G401.6 (cell line): Measurements from ENCODE around the gene TRIM16.
A peak's percentile ranks its signal among the peaks of the same experiment; 100 is the strongest.
"Not testable (repeated sequence)": the region's sequence is repeated elsewhere in the genome, so short reads cannot be mapped to it uniquely, and the experiment has no call there.

Experiments used
- FAIRE-seq: peaks from 2 replicates; lab custom pipeline; 2012; peaks lifted over from hg19 to GRCh38; lab: Jason Lieb, UNC

Gene TRIM16

GRCh38 chr17:15683824-15684478, at the start of gene TRIM16:
TRIM16 (minus strand) TSS chr17:15684311; CDS start chr17:15651609, 32,702 bp downstream.
- not testable (repeated sequence) for FAIRE-seq

GRCh38 chr17:15733174-15733789, 49.2 kb upstream of the TRIM16 start:
- FAIRE-seq = not testable (repeated sequence)

- FAIRE-seq = not testable (repeated sequence)
These were observed 47.8 kb upstream of the TRIM16 start, which contains the start of gene TBC1D26 for GRCh38 chr17:15731900-15732299. TBC1D26 (plus strand) TSS chr17:15732283; CDS start chr17:15735349, 3,066 bp downstream.

- FAIRE-seq = not testable (repeated sequence)
These were observed 46.4 kb upstream of the TRIM16 start for GRCh38 chr17:15730535-15730934.

- FAIRE-seq = not testable (repeated sequence)
These were observed 32.8 kb upstream of the TRIM16 start for GRCh38 chr17:15716601-15717563.

GRCh38 chr17:15708879-15709278, 24.8 kb upstream of the TRIM16 start:
- peak; percentile 8 for FAIRE-seq

- not testable (repeated sequence) for FAIRE-seq
These were observed 20.7 kb upstream of the TRIM16 start for GRCh38 chr17:15704813-15705212.

GRCh38 chr17:15704239-15704638, 20.1 kb upstream of the TRIM16 start:
- FAIRE-seq = not testable (repeated sequence)

- not testable (repeated sequence) for FAIRE-seq
These were observed 15.8 kb upstream of the TRIM16 start for GRCh38 chr17:15699937-15700336.

GRCh38 chr17:15699413-15699924, 15.4 kb upstream of the TRIM16 start, which contains the start of gene ZNF286A:
ZNF286A (plus strand) TSS chr17:15699752; CDS start chr17:15700330, 578 bp downstream.
- peak; percentile 96 for FAIRE-seq

- not testable (repeated sequence) for FAIRE-seq
These were observed 14.9 kb upstream of the TRIM16 start for GRCh38 chr17:15698967-15699366.

- not testable (repeated sequence) for FAIRE-seq
These were observed 3.4 kb upstream of the TRIM16 start for GRCh38 chr17:15687494-15687893.

- FAIRE-seq = not testable (repeated sequence)
These were observed 976 bp downstream of the TRIM16 start for GRCh38 chr17:15683135-15683534.

- FAIRE-seq = not testable (repeated sequence)
These were observed 8.1 kb downstream of the TRIM16 start for GRCh38 chr17:15675991-15676390.

GRCh38 chr17:15674640-15675039, 9.5 kb downstream of the TRIM16 start:
- FAIRE-seq = not testable (repeated sequence)

- FAIRE-seq = not testable (repeated sequence)
These were observed 14.6 kb downstream of the TRIM16 start for GRCh38 chr17:15669526-15669925.

GRCh38 chr17:15663691-15664090, 20.4 kb downstream of the TRIM16 start:
- no peak for FAIRE-seq

- FAIRE-seq = no peak
These were observed 20.9 kb downstream of the TRIM16 start for GRCh38 chr17:15663176-15663575.

- no peak for FAIRE-seq
These were observed 21.4 kb downstream of the TRIM16 start for GRCh38 chr17:15662681-15663080.

- FAIRE-seq = no peak
These were observed 24.0 kb downstream of the TRIM16 start for GRCh38 chr17:15660077-15660476.

GRCh38 chr17:15659663-15660062, 24.4 kb downstream of the TRIM16 start:
- FAIRE-seq = no peak

- FAIRE-seq = no peak
These were observed 24.9 kb downstream of the TRIM16 start for GRCh38 chr17:15659236-15659635.
